Muscle of leg (tissue), 11 donors: ENCODE results near the gene PHF1. TPM values are rescaled to one million over a fixed set of nuclear protein-coding genes. Genes with fewer than 3 reads are reported as not detected.

ENCODE experiments used
- DNase-seq: peaks from one replicate; pipeline ENCODE4 v3.0.0; 2013
- H3K27ac ChIP-seq: one replicate; pipeline ENCODE4 v1.5.1; 2013; ENCODE audit warnings: mild to moderate bottlenecking, low read length, control low read depth
- H3K27me3 ChIP-seq: one replicate; pipeline ENCODE4 v1.6.1; 2013; ENCODE audit warnings: low read length; ENCODE audit not compliant: control insufficient read depth, insufficient read depth
- H3K36me3 ChIP-seq: one replicate; pipeline ENCODE4 v1.6.1; 2013; ENCODE audit warnings: low read length; ENCODE audit not compliant: control insufficient read depth, insufficient read depth
- H3K4me1 ChIP-seq: one replicate; pipeline ENCODE4 v1.6.1; 2013; ENCODE audit warnings: low read length; ENCODE audit not compliant: control insufficient read depth, insufficient read depth
- H3K4me3 ChIP-seq: one replicate; pipeline ENCODE4 v1.5.1; 2013; ENCODE audit warnings: low read length, control low read depth
- H3K9me3 ChIP-seq: replicated peaks from 2 replicates; pipeline ENCODE4 v1.6.1; 2013; ENCODE audit warnings: low read depth, low read length; ENCODE audit not compliant: control insufficient read depth
- WGBS: methylation state at CpG from one replicate; pipeline ENCODE4 v1.1.5; 2013; ENCODE audit warnings: missing lambda C conversion rate; ENCODE audit not compliant: insufficient coverage; 5-methylcytosine and 5-hydroxymethylcytosine counted together
- polyA plus RNA-seq, 8 donors: library from polyadenylated mRNA; unstranded; fragments of 120-200 nt; gene quantifications; one replicate each; pipeline versions ENCODE4 v1.2.1 to v1.2.3, GENCODE V29; 2013; ENCODE audit warnings: inconsistent platforms in 1 of 8, low replicate concordance in 1 of 8; ENCODE audit not compliant: insufficient read length in 8 of 8, insufficient read depth in 1 of 8
- total RNA-seq: library from RNA; stranded (reverse); fragments of 120-200 nt; gene quantifications from one replicate; pipeline ENCODE4 v1.2.4, GENCODE V29; 2013

The PHF1 gene
- total and polyA plus RNA-seq, 9 donors, result 26.3 to 56.0 (median 46.7) TPM

DNA sequence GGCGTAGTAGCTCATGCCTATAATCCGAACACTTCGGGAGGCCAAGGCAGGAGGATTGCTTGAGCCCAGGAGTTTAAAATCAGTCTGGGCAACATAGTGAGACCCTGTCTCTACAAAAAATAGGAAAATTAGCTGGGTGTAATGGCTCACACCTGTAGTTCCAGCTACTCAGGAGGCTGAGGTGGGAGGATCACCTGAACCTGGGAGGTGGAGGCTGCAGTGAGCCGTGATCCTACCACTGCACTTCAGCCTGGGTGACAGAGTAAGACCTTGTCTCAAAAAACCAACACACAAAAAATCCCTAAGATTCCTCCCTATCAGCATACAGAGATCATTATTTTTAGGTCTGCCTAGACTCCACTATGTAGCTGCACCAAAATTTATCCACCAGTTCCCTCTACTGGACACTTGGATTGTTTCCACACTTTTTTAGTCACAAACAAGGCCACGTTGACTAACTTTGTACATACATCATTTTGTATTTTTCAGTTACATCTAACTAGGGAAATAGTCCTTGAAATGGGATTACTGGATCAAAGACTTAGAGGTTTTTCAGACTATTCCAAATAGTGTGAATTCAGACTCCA lies 3.6 kb upstream of the PHF1 start:
- 96% methylated on average over 3 of the region's 5 CpGs for WGBS
- Histone ChIP-seq H3K4me3 (no peak overlapping the region), H3K36me3 (peaks cover 43% of the 10 kb centered on the region), H3K4me1 (peaks cover 12% of the 10 kb centered on the region), H3K9me3 (no peaks in the 10 kb centered on the region), H3K27ac (no peak overlapping the region), H3K27me3 (no peaks in the 10 kb centered on the region)
- peak; percentile 67 for DNase-seq

DNA sequence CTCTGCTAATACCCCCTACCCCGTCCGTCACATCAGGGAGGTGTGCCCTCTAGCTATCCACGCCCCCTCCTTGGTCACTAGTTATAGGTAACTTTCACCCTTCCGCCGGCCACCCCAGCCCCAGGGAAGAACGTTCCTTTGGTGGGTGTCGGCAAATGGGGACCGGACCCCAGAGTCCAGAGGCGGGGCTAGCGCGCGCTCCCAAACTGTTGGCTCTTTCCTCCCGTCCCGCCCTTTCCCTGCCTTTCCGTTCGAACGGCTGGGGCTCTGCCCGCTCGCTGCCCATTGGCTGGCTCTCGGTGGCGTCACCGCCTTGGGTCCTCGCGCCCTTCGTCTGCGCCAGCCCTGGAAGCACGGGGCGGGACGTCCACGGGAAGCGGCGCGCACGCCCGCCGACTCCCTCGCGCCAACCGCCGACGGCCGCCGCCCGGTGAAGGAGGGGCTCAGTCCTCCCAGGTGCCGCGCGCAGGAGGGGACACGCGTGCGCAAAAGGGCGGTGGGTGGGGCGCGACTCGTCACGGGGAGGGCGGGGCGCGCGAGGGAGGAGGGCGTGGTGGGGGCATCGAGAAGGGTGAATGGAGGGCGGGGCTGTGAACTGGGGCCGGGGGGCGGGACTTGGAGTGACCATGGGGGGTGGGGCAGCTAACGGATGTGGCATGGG lies 634 bp upstream of the PHF1 start:
- under 1% methylated on average over 46 of the region's 65 CpGs for WGBS
- no peaks in the 10 kb centered on the region for H3K9me3 ChIP-seq
- no peaks in the 10 kb centered on the region for H3K27me3 ChIP-seq
- H3K36me3 ChIP-seq, result peaks cover 46% of the 10 kb centered on the region
- peak overlapping the region; percentile 100 for H3K27ac ChIP-seq
- H3K4me3 ChIP-seq, result peak overlapping the region; percentile 75
- peaks cover 12% of the 10 kb centered on the region for H3K4me1 ChIP-seq
- peak; percentile 99 for DNase-seq

GRCh38 chr6:33411632-33412005 lies 805 bp downstream of the PHF1 start:
- Histone ChIP-seq H3K9me3 (no peaks in the 10 kb centered on the region), H3K36me3 (peaks cover 46% of the 10 kb centered on the region), H3K4me3 (peak overlapping the region; percentile 70), H3K27ac (peak overlapping the region; percentile 97), H3K27me3 (no peaks in the 10 kb centered on the region), H3K4me1 (peaks cover 22% of the 10 kb centered on the region)
- WGBS, result 63% methylated on average over 5 of the region's 6 CpGs
- no peak for DNase-seq

- DNase-seq, result no peak
- Histone ChIP-seq H3K36me3 (peaks cover 46% of the 10 kb centered on the region), H3K4me3 (no peak overlapping the region), H3K9me3 (no peaks in the 10 kb centered on the region), H3K27me3 (no peaks in the 10 kb centered on the region), H3K4me1 (peaks cover 29% of the 10 kb centered on the region), H3K27ac (no peak overlapping the region)
- WGBS, result 100% methylated on average over 1 of the region's 10 CpGs
Measured at GRCh38 chr6:33412140-33413009, 1.6 kb downstream of the PHF1 start.

DNA sequence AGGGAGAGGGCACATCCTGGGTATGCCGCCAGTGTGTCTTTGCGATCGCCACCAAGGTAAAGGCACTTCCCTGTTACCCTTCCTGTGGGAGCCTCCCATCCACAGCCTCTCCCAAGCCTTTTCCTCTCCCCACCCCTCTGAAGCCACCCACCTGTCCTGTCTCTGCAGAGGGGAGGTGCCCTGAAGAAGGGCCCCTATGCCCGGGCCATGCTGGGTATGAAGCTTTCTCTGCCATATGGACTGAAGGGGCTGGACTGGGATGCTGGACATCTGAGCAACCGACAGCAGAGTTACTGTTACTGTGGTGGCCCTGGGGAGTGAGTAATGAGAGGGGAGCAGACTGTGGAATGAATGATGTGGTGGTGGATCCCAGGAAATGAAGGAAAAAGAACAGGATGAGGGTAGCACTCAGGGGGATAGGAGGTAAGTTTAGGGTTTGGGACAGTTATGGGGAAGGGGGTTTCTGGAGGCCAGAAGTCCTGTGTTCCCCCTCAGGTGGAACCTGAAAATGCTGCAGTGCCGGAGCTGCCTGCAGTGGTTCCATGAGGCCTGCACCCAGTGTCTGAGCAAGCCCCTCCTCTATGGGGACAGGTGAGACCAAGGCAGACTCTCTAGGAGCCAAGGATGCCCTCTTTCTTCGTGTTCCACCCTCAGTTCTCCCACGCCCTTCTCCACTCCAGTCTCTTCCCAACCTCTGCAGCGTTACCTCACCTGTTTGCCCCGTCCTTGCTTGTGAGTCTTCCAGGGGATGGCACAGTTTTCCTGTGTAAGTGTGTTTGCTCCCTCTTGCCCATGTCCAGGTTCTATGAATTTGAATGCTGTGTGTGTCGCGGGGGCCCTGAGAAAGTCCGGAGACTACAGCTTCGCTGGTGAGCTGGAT lies 2.7 kb downstream of the PHF1 start:
- Histone ChIP-seq H3K4me1 (peaks cover 34% of the 10 kb centered on the region), H3K4me3 (no peak overlapping the region), H3K36me3 (peaks cover 46% of the 10 kb centered on the region), H3K9me3 (no peaks in the 10 kb centered on the region), H3K27ac (no peak overlapping the region), H3K27me3 (no peaks in the 10 kb centered on the region)
- no peak for DNase-seq
- 79% methylated on average over 4 of the region's 14 CpGs for WGBS

DNA sequence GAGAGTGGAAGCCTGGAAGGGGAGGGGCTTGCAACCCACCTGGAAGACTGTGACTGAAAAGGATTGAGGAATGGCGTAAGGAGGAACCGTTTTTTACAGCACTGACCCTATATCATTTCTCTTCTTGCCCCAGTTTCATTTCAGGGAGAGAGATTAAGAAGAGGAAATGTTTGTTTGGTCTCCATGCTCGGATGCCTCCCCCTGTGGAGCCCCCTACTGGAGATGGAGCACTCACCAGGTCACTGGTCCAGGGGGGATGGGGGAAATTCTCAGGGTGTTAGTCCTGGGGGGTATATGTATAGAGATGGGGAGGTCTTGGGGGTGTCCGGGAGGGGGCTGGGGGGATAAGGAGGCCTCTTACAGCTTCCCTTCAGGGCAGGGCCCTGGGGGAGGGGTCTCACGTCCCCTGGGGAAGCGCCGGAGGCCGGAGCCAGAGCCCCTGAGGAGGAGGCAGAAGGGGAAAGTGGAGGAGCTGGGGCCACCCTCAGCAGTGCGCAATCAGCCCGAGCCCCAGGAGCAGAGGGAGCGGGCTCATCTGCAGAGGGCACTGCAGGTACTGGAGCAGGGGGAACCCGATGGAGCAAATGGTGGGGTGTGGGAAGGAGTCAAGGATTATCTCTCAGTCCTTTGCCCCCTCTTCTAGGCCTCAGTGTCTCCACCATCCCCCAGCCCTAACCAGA lies 3.9 kb downstream of the PHF1 start:
- WGBS, result 69% methylated on average over 8 of the region's 12 CpGs
- no peak for DNase-seq
- Histone ChIP-seq H3K4me1 (peaks cover 44% of the 10 kb centered on the region), H3K27ac (no peak overlapping the region), H3K4me3 (no peak overlapping the region), H3K27me3 (no peaks in the 10 kb centered on the region), H3K36me3 (peaks cover 46% of the 10 kb centered on the region), H3K9me3 (no peaks in the 10 kb centered on the region)

GRCh38 chr6:33415831-33416230 lies 5.0 kb downstream of the PHF1 start:
- Histone ChIP-seq H3K27me3 (no peaks in the 10 kb centered on the region), H3K9me3 (no peaks in the 10 kb centered on the region), H3K27ac (no peak overlapping the region), H3K4me3 (no peak overlapping the region), H3K4me1 (peaks cover 45% of the 10 kb centered on the region), H3K36me3 (peaks cover 46% of the 10 kb centered on the region)
- WGBS, result no CpG with 5 or more reads among the region's 9 CpGs
- no peak for DNase-seq

- Histone ChIP-seq H3K4me1 (peaks cover 42% of the 10 kb centered on the region), H3K4me3 (peak overlapping the region; percentile 75), H3K36me3 (peaks cover 46% of the 10 kb centered on the region), H3K27ac (peak overlapping the region; percentile 13), H3K27me3 (no peaks in the 10 kb centered on the region), H3K9me3 (no peaks in the 10 kb centered on the region)
- DNase-seq, result no peak
- 52% methylated on average over 4 of the region's 12 CpGs for WGBS
Measured at GRCh38 chr6:33416386-33417127, 5.7 kb downstream of the PHF1 start.
